ENCODE data around the gene ATF4. TPM values are rescaled to one million over a fixed set of nuclear protein-coding genes. Genes with fewer than 3 reads are reported as not detected.

Gene ATF4
- total RNA-seq, 2 donors from 2014 or later: 262 to 356 TPM

DNA sequence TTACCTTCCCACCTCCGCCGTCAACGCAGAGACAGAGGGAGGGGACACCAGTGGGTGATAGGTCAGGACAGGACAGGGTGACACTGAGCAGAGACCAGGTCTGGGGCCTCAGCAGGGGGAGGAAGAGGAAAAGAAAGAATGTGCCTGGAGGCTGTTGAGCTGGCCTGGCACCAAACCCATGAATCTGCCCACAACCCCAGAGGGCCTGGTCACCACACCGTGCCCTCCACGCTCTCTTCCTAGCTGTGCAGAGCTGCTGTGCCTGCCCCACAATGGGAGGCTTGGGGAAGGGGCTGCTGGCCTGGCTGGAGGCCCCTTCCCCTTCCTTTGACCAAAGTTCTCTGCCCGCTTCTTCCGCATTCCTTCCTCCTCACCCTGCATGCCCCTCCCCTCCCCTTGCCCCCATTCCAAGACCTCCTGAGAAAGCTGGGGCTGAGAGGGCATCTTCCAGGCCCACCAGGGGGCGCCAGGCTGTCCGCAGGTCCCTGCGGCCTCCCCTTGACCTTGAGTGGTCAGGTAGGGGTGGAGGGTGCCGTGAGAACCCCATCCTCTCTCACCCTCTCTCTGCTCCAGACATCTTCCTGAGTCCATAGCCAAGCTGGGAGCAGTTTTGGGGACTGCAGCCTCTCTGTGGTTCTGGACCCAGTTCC lies 39.2 kb downstream of the ATF4 start:
- intact Hi-C loops (cut with DNase I): no loop called here
- no peak for ATAC-seq
- Histone ChIP-seq H3K4me3 (no peak overlapping the region), H3K36me3 (replicated peaks in 1 of 2; ENCODE audit: insufficient read depth in 1 of 2, low read depth in 2 of 2) (no peaks in the 10 kb centered on the region), H3K27ac (no peak overlapping the region), H3K27me3 (peaks cover 0 to 15% of the 10 kb centered on the region in 2 donors), H3K4me1 (peaks cover 11% of the 10 kb centered on the region), H3K9me3 (no peaks in the 10 kb centered on the region)
- WGBS, 2 donors: 45 to 47% methylated on average over 11 of the region's 11 CpGs
- DNase-seq: peak in 1 of 4 donors; percentile 19
- no peak for TF ChIP-seq POLR2A (IDR thresholded peaks at IDR 0.05)
- TF ChIP-seq, protein P1, sequence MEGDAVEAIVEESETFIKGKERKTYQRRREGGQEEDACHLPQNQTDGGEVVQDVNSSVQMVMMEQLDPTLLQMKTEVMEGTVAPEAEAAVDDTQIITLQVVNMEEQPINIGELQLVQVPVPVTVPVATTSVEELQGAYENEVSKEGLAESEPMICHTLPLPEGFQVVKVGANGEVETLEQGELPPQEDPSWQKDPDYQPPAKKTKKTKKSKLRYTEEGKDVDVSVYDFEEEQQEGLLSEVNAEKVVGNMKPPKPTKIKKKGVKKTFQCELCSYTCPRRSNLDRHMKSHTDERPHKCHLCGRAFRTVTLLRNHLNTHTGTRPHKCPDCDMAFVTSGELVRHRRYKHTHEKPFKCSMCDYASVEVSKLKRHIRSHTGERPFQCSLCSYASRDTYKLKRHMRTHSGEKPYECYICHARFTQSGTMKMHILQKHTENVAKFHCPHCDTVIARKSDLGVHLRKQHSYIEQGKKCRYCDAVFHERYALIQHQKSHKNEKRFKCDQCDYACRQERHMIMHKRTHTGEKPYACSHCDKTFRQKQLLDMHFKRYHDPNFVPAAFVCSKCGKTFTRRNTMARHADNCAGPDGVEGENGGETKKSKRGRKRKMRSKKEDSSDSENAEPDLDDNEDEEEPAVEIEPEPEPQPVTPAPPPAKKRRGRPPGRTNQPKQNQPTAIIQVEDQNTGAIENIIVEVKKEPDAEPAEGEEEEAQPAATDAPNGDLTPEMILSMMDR (IDR thresholded peaks at IDR 0.05): peak in 4 of 7 experiments; percentile 16 to 24 (median 20)

DNA sequence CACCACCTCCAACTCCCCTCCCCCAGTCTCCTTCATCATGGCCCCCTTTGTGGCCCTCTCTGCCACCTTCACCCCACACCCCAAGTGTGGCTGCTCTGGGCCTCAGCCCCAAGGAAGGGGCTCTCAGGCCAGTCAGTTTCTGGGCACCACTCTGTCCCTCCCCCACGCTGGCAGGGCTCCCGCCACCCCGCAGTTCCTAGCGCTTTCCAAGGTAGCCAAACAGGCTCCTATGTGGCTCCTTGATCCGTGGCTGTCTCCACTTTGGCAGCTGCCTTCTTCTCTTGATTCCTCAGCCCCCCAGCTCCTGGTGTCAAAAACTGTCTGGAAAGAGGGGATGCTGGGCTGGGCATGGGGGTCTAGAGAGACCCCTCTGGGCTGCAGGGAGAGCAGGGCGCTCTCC lies 39.8 kb downstream of the ATF4 start:
- Histone ChIP-seq H3K4me3 (no peak overlapping the region), H3K36me3 (replicated peaks in 1 of 2; ENCODE audit: insufficient read depth in 1 of 2, low read depth in 2 of 2) (no peaks in the 10 kb centered on the region), H3K27ac (no peak overlapping the region), H3K9me3 (no peaks in the 10 kb centered on the region), H3K27me3 (peaks cover 0 to 15% of the 10 kb centered on the region in 2 donors), H3K4me1 (peaks cover 11% of the 10 kb centered on the region)
- intact Hi-C loops (cut with DNase I): no loop called here
- ATAC-seq (no peak), DNase-seq (no peak)
- TF ChIP-seq, protein P1 (IDR thresholded peaks at IDR 0.05): no peak
- no peak for TF ChIP-seq POLR2A (IDR thresholded peaks at IDR 0.05)
- 26 to 34% methylated on average over 6 of the region's 6 CpGs for WGBS, 2 donors

DNA sequence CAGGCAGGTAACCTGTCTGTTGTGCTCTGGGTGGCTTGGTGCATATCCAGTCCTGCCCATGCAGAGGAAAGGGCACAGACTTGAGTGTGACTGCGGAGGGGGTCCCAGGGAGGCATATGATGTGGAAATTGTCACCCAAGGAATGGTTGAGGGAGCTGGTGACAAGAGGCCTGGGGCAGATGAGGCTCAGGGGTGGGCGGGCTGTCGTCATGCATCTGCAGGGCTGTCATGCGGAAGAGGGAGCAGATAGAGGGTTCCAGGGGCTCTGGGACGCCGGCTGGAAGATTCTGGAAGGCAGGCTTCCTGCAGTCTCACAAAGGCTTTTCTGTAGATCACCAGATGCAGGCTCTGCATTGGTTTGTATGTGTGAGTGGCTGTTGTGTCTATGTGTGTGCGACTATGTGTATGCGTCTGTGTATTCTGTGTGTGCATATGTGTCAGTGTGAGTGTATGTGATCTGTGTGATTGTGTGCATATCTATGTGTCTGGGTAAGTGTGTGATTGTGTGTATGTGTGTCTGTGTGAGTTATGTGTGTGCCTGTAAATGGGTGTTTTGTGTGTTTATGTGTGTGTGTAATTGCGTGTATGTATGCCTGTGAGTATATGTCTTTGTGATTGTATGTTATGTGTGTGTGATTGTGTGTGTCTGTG lies 42.6 kb downstream of the ATF4 start:
- no peak for ATAC-seq
- H3K27ac ChIP-seq: no peak overlapping the region
- H3K9me3 ChIP-seq: no peaks in the 10 kb centered on the region
- no peak for DNase-seq
- WGBS, 2 donors: 70 to 74% methylated on average over 9 of the region's 9 CpGs
- H3K4me3 ChIP-seq: no peak overlapping the region
- TF ChIP-seq, protein P1 (IDR thresholded peaks at IDR 0.05): no peak
- TF ChIP-seq POLR2A (IDR thresholded peaks at IDR 0.05): no peak
- peaks cover 6% of the 10 kb centered on the region for H3K4me1 ChIP-seq
- intact Hi-C loops (cut with DNase I): no loop called here
- peaks cover 0 to 7% of the 10 kb centered on the region in 2 donors for H3K27me3 ChIP-seq
- no peaks in the 10 kb centered on the region for H3K36me3 ChIP-seq (replicated peaks in 1 of 2; ENCODE audit: insufficient read depth in 1 of 2, low read depth in 2 of 2)

DNA sequence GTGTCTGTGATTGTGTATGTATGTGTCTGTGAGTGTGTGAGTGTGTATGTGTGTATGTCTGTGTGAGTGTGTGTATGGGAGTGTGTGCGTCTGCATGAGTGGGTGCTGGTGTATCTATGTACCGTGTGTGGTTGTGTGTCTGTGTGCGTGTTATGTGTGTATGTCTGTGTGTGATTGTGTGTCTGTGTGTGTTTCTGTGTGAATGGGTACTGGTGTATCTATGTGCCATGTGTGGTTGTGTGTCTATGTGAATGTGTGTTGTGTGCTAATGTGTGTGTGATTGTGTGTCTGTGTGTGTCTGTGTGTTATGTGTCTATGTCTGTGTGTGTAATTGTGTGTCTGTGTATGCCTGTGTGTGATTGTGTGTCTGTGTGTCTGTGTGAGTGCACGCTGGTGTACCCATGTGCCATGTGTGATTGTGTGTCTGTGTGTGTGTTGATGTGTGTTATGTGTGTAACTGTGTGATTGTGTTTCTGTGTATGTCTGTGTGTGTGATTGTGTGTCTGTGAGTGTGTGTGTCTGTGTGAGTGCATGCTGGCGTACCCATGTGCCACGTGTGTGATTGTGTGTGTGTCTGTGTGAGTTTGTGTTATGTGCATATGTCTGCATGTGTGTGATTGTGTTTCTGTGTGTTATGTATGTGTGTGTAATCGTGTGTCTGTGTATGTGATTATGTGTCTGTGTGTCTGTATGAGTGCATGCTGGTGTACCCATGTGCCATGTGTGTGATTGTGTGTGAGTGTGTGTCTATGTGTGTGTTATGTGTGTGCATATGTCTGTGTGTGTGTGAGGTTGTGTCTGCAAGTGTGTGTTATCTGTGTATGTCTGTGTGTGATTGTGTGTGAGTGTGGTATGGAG lies 43.4 kb downstream of the ATF4 start:
- DNase-seq (no peak), ATAC-seq (no peak)
- no peak overlapping the region for H3K27ac ChIP-seq
- H3K36me3 ChIP-seq (replicated peaks in 1 of 2; ENCODE audit: insufficient read depth in 1 of 2, low read depth in 2 of 2): no peaks in the 10 kb centered on the region
- no peaks in the 10 kb centered on the region for H3K9me3 ChIP-seq
- 73 to 83% methylated on average over 7 of the region's 7 CpGs for WGBS, 2 donors
- no peak overlapping the region for H3K4me3 ChIP-seq
- intact Hi-C loops (cut with DNase I): no loop called here
- TF ChIP-seq, protein P1 (IDR thresholded peaks at IDR 0.05): no peak
- no peak for TF ChIP-seq POLR2A (IDR thresholded peaks at IDR 0.05)
- H3K27me3 ChIP-seq: no peaks in the 10 kb centered on the region
- no peaks in the 10 kb centered on the region for H3K4me1 ChIP-seq

All from body of pancreas (tissue), 4 donors.